ENCODE measurements around the gene CNPY1.

The CNPY1 gene

GRCh38 chr7:155467846-155468784 lies 78.2 kb downstream of the CNPY1 start:
- DNase-seq (ENCODE audit: low read depth, low spot score): no peak

GRCh38 chr7:155466814-155467733 lies 79.3 kb downstream of the CNPY1 start:
- no peak for DNase-seq (ENCODE audit: low read depth, low spot score)

- no peak for DNase-seq (ENCODE audit: low read depth, low spot score)
Measured at GRCh38 chr7:155466142-155466813, 80.1 kb downstream of the CNPY1 start.

GRCh38 chr7:155465761-155466141 lies 80.6 kb downstream of the CNPY1 start:
- DNase-seq (ENCODE audit: low read depth, low spot score): no peak

GRCh38 chr7:155464948-155465739 lies 81.2 kb downstream of the CNPY1 start:
- no peak for DNase-seq (ENCODE audit: low read depth, low spot score)

GRCh38 chr7:155464183-155464582 lies 82.2 kb downstream of the CNPY1 start:
- DNase-seq (ENCODE audit: low read depth, low spot score): no peak

GRCh38 chr7:155463114-155463811 lies 83.1 kb downstream of the CNPY1 start:
- no peak for DNase-seq (ENCODE audit: low read depth, low spot score)

GRCh38 chr7:155462163-155462735 lies 84.1 kb downstream of the CNPY1 start:
- no peak for DNase-seq (ENCODE audit: low read depth, low spot score)

GRCh38 chr7:155461631-155462030 lies 84.7 kb downstream of the CNPY1 start:
- no peak for DNase-seq (ENCODE audit: low read depth, low spot score)

GRCh38 chr7:155460926-155461613 lies 85.3 kb downstream of the CNPY1 start:
- DNase-seq (ENCODE audit: low read depth, low spot score): no peak

GRCh38 chr7:155459700-155460461 lies 86.5 kb downstream of the CNPY1 start:
- no peak for DNase-seq (ENCODE audit: low read depth, low spot score)

GRCh38 chr7:155458878-155459699 lies 87.3 kb downstream of the CNPY1 start:
- no peak for DNase-seq (ENCODE audit: low read depth, low spot score)

GRCh38 chr7:155458111-155458877 lies 88.1 kb downstream of the CNPY1 start, which contains the start of gene EN2:
Gene EN2, plus strand, starts transcription at chr7:155458129. Its CDS starts 249 bp downstream, at chr7:155458378.
- no peak for DNase-seq (ENCODE audit: low read depth, low spot score)

- no peak for DNase-seq (ENCODE audit: low read depth, low spot score)
Measured at GRCh38 chr7:155457544-155458110, 88.7 kb downstream of the CNPY1 start.

- no peak for DNase-seq (ENCODE audit: low read depth, low spot score)
Measured at GRCh38 chr7:155456738-155457543, 89.4 kb downstream of the CNPY1 start.
